HG03457 (cell line): Measurements from ENCODE around the gene EYS.
"Not testable (repeated sequence)": the region's sequence is repeated elsewhere in the genome, so short reads cannot be mapped to it uniquely, and the experiment has no call there.

Source experiments
- ATAC-seq: cut with Tn5 transposase; IDR thresholded peaks from one replicate; pipeline ENCODE4 v1.9.1; 2021; ENCODE audit warnings: moderate number of reproducible peaks; ENCODE audit not compliant: unreplicated experiment

Gene EYS

GRCh38 chr6:64012351-64013001 is 1694.5 kb downstream of the EYS start:
- ATAC-seq, result no peak

DNA sequence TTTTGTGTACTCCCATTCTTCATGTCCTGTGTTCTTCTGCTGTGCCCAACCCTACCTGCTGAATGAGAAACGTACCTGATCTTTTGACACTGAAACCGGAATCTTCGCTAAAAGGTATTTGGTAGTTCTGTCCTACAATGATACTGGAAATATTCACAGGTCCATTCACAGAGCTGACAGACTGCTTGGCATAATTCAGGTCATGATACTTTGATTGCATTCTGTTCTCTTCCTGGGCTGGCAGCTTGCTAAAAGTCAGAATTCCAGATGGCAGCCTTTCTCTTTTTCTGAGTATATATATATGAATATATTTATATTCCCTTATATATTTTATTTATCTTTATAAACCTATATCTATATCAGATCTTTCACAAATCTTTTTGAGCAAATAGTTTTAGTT is 1696.4 kb downstream of the EYS start:
- ATAC-seq, result no peak

GRCh38 chr6:64010010-64010409 is 1697.0 kb downstream of the EYS start:
- no peak for ATAC-seq

- no peak for ATAC-seq
Observed at GRCh38 chr6:64006246-64006645, 1700.8 kb downstream of the EYS start.

DNA sequence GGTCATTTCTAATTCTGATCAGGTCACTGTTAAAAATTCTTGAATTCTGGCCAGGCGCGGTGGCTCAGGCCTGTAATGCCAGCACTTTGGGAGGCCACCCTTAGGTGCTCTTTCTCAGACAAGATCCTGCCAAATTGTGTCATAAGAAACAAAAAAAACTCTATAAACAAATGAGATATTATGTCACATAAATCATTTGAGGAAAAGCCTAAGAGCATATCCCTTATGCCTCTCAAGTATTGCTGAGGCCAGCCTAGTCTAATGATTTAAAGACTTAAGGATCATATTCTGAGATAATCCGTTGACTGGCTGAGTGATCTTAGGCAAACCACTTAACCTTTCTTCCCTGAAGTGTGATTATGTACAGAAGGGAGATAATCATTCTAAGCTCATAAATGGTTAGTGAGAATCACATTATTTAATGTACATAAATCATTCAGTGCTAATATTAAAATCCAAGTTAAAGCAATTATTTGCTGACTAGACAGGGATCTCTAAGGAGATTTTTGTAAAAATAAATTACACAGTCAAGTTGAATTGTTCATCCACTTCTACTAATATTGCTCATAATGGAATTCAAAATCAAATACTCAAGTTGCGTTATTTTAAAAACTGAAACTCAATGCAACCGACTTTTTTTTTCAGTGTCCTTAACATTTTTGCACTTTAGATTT is 1706.1 kb downstream of the EYS start:
- ATAC-seq, result no peak

DNA sequence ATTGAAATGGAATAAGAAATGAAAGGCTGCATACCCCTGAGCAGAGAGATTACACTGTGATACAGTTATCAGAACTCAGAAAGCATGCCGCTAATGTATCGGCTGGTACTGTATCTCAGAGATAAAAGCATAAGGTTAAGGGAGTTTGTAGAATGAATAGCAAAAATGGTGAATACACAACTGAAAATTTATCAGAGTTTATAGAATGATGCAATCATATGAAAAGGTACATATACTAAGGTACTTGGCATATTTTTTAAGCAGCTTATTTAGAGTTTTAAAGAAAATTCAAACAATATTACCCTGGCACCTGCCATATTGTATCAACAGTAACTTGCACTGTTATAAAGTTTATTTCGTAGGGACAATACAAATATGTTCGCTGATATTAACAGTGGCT is 1707.4 kb downstream of the EYS start:
- no peak for ATAC-seq

- no peak for ATAC-seq
Observed at GRCh38 chr6:63998991-63999390, 1708.0 kb downstream of the EYS start.

- no peak for ATAC-seq
Observed at GRCh38 chr6:63997734-63998133, 1709.3 kb downstream of the EYS start.

DNA sequence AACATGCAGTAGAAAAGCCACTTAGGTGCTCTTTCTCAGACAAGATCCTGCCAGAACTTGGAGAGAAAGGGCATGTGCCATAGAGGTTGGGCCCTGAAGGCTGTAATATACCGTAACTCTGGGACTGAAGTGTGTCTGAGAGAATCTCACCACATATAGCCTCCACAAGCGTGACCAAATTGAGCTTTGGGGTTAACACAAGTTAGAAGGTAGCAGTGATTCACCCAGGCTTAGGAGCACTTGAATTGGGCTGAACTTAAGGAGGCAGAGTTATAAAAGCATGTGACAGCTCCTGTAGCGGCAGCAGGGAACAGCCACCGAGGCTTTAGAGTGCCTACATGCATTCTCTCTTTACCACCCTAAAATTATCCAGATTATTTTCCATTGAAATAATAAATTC is 1709.8 kb downstream of the EYS start:
- no peak for ATAC-seq

DNA sequence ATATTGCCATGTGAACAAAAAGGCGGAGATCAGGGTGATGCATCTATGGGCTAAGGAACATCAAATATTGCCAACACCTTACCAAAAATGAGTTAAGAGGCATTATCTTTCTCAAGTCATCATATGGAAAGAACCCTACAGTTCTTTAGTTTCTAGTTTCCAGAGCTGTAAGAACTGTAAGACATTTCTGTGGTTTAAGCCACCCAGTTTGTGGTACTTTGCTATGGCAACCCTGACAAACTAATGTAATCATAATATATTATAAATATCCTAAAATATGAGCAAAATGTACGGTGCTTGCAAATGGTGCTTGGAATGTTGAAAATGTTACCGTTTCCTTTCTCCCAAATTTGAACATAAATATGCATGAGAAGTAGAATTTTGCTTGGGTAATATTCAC is 1721.8 kb downstream of the EYS start:
- ATAC-seq, result no peak

- no peak for ATAC-seq
Observed at GRCh38 chr6:63975699-63976098, 1731.3 kb downstream of the EYS start.

- ATAC-seq, result no peak
Observed at GRCh38 chr6:63968650-63969049, 1738.4 kb downstream of the EYS start.

DNA sequence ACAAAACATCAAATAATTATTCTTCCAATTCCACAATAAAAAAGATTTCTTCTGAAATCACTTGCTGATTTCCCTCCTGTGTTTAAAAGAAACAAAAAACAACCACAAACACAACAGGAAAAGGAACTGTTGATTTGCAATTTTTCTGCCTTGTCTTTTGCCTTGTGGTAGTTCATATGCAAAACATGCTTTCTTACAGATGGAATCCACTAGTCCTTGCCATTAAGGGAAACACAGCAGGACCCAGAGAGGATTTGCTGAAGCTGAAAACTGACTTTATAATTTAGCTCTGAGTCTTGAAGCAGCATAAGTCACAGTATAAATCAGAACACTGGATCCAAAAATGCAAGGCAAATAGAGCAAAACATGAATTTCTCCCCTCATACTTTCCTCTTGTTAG is 1742.7 kb downstream of the EYS start:
- no peak for ATAC-seq

GRCh38 chr6:63963769-63964315 is 1743.2 kb downstream of the EYS start:
- ATAC-seq, result no peak

DNA sequence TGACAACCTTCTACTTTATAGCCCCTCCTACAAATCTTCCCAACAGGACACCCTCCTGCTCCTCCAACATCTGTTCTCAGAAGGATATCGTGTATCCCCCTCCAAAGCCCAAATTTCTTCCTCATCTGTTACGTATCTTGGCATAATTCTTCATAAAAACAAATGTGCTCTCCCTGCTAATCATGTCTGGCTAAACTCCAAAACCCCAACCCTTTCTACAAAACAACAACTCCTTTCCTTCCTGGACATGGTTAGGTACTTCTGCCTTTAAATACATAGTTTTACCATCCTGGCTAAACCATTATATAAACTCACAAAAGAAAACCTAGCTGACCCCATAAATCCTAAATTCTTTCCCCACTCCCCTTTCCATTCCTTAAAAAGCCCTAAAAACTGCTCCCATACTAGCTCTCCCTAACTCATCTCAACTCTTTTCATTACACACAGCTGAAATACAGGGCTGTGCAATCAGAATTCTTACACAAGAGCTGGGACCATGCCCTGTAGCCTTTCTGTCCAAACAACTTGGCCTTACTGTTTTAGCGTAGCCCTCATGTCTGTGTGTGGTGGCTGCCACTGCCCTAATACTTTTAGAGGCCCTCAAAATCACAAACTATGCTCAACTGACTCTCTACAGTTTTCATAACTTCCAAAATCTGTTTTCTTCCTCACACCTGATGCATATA is 1753.5 kb downstream of the EYS start:
- not testable (repeated sequence) for ATAC-seq

DNA sequence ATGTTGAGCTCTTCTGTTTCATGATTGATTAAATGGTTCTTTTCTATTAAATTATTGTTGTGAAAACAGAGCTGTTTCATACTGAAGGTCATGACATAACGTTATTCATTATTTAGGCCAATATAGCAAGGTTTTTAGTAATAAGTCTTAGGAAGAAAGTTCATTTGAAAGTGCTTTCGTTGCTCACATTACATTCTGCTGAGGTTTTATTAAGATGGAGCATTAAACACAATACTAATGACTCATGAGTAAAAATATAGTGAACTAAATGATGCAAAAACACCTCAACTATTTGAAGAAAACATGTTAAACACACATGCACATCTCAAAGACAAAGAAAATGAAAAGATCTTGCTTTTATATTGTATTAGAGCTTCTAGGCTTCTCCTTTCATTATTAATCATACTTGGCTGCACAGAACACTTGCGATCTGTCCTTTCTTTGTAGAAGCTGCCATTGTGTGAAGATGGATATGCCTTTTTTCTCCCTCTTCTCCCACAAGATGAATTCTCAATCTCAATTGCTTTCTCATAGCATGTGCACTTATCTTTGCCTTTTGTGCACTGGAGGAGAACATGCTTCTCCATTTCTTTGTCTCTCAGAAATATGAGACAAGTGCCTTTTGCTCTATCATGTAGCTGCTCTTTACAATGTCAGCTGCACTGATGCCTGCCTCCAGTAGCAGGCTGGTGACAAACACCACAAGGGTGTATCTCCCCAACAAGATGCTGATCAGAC is 1759.1 kb downstream of the EYS start:
- no peak for ATAC-seq

DNA sequence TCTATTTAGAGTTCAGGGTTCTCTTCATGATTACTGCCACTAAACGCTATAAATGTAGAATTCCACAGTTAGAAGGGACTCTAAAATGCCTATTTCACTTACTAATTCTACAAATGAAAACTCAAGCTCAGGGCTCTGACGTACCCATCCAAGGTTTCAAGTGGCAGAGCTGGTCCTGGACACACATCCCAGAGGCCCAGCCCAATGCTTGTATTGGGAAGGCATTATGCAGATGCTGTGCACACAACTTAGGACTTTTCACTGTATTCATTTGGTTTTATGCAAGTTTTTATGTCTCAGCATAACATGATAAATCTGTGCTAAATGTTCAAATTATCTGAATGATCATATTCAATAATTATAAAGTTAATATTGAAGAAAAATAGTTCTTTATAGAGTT is 1761.0 kb downstream of the EYS start:
- ATAC-seq, result no peak

DNA sequence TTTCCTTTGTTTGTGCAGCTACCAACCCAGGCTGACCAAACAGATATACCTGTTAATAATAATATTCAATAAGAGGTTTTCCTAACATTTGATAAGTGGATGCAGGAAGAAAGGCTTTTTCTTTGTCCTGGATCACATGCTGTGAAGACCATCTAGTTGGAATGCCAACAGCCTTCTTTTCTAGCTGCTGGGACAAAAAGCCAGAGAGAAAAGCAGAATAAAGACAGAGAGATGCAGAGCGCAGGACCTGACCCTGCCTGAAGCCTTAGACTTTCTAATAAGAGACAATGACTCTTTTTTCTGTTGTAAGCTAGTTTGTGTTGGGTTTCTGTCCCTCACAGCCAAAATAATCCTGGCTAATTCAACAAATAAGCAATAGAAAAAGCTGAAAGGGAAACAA is 1763.2 kb downstream of the EYS start:
- no peak for ATAC-seq

GRCh38 chr6:63941747-63942470 is 1765.1 kb downstream of the EYS start:
- no peak for ATAC-seq

- ATAC-seq, result no peak
Observed at GRCh38 chr6:63940056-63940455, 1767.0 kb downstream of the EYS start.

- no peak for ATAC-seq
Observed at GRCh38 chr6:63936399-63936798, 1770.6 kb downstream of the EYS start.
